ENCODE results near the gene SLC23A2.
"Not testable (repeated sequence)": the region's sequence is repeated elsewhere in the genome, so short reads cannot be mapped to it uniquely, and the experiment has no call there.

DNA sequence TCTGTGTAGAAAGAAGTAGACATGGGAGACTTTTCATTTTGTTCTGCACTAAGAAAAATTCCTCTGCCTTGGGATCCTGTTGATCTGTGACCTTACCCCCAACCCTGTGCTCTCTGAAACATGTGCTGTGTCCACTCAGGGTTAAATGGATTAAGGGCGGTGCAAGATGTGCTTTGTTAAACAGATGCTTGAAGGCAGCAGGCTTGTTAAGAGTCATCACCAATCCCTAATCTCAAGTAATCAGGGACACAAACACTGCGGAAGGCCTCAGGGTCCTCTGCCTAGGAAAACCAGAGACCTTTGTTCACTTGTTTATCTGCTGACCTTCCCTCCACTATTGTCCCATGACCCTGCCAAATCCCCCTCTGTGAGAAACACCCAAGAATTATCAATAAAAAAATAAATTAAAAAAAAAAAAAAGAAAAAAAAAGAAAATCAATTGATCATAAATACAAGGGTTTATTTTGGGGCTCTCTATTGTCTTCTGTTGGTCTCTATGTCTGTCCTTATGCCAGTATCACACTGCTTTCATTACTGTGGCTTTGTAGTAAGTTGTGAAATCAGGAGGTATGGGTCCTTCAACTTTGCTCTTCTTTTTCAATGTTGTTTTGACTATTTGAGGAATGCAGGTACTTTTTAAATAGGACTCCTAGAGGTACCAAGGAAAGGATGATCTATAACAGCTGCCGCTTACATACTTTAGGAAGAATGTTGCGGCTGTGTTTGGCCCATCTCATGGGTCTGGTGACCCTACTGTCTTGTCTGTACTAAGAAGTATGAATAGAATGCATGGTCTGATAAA lies 27.1 kb upstream of the SLC23A2 start:
- TF ChIP-seq, protein P1, sequence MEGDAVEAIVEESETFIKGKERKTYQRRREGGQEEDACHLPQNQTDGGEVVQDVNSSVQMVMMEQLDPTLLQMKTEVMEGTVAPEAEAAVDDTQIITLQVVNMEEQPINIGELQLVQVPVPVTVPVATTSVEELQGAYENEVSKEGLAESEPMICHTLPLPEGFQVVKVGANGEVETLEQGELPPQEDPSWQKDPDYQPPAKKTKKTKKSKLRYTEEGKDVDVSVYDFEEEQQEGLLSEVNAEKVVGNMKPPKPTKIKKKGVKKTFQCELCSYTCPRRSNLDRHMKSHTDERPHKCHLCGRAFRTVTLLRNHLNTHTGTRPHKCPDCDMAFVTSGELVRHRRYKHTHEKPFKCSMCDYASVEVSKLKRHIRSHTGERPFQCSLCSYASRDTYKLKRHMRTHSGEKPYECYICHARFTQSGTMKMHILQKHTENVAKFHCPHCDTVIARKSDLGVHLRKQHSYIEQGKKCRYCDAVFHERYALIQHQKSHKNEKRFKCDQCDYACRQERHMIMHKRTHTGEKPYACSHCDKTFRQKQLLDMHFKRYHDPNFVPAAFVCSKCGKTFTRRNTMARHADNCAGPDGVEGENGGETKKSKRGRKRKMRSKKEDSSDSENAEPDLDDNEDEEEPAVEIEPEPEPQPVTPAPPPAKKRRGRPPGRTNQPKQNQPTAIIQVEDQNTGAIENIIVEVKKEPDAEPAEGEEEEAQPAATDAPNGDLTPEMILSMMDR (IDR thresholded peaks at IDR 0.05): not testable (repeated sequence)
- not testable (repeated sequence) for TF ChIP-seq POLR2A (IDR thresholded peaks at IDR 0.05)
